Endothelial cell of hepatic sinusoid (primary cell): Measurements from ENCODE around the gene USP54.
"Not testable (repeated sequence)": the region's sequence is repeated elsewhere in the genome, so short reads cannot be mapped to it uniquely, and the experiment has no call there.

ENCODE experiments used
- in situ Hi-C: cut with HindIII; loops from 2 replicates; pipeline ENCODE4 v1.10.0; 2017; ENCODE audit warnings: low sequenced_read_pairs

The USP54 gene, protein sequence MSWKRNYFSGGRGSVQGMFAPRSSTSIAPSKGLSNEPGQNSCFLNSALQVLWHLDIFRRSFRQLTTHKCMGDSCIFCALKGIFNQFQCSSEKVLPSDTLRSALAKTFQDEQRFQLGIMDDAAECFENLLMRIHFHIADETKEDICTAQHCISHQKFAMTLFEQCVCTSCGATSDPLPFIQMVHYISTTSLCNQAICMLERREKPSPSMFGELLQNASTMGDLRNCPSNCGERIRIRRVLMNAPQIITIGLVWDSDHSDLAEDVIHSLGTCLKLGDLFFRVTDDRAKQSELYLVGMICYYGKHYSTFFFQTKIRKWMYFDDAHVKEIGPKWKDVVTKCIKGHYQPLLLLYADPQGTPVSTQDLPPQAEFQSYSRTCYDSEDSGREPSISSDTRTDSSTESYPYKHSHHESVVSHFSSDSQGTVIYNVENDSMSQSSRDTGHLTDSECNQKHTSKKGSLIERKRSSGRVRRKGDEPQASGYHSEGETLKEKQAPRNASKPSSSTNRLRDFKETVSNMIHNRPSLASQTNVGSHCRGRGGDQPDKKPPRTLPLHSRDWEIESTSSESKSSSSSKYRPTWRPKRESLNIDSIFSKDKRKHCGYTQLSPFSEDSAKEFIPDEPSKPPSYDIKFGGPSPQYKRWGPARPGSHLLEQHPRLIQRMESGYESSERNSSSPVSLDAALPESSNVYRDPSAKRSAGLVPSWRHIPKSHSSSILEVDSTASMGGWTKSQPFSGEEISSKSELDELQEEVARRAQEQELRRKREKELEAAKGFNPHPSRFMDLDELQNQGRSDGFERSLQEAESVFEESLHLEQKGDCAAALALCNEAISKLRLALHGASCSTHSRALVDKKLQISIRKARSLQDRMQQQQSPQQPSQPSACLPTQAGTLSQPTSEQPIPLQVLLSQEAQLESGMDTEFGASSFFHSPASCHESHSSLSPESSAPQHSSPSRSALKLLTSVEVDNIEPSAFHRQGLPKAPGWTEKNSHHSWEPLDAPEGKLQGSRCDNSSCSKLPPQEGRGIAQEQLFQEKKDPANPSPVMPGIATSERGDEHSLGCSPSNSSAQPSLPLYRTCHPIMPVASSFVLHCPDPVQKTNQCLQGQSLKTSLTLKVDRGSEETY (N-terminal part only)

DNA sequence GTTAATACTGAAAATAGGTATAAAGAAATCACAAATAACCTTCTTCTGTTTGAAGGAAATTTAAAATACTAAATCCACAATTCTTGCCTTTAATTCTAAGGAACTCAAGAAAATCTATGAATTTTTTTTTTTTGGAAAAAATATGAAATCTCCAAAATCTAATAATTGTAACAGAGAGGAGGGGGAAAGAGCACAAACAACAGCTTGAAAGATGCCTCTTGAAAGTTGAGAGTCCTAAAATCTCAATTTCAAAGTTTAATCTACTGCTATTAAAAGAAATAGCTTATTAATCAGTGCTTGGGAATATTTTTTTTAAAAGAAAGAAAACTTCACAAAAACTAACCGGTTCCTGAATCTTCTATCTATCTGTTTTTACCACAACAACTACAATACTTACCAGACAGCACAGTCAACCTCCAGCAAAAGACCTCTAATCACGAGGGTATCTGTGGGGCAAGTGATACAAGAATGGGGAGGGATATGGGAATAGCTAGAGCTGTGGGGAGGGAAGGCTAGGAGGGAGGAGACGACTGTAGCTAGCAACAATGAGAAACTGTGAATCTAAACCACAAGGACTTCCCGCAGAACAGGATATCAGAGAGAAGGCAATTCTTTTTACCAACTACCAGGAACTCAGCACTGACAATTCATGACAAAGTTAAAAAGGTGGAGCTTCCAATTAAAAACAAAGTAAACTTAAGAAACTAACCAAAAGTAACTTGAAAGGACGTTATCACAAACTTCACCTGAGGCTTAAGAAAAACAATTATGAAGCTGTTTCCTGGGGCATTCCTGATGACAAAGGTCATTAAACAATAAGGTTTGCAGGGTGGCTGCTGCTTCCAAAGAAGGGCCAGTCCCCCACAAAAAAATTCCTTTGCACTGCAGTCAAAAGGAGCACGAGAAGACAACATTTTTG is at the start of gene USP54:
Gene USP54 (minus strand): TSS at position 462 of the 919 bp plus-strand sequence. CDS start 15,684 bp downstream, outside the sequence.
- in situ Hi-C loops = no loop called here

GRCh38 chr10:73639286-73639685 is 48.1 kb upstream of the USP54 start:
- in situ Hi-C loops = no loop called here

GRCh38 chr10:73635781-73636180 is 44.6 kb upstream of the USP54 start:
- in situ Hi-C loops = no loop called here

DNA sequence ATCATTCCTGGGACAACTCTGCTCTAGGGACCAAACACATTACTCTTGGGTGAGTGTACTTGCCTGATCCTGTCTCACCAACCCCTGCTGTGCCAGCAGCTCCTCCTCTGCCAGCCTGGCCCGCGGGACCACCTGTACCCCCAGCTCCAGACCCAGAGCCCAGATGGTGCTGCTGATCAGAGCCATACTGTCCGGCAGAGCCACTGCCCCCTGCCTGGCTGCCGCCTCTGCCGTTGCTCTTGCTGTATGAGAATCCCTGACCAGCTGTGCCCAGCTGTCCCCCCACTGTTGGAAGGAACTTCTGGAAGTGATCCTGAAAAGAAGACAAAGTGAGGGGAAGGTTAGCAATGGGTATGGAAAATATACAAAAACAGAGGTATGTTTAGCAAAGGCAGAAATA is 43.3 kb upstream of the USP54 start:
- in situ Hi-C loops = no loop called here

GRCh38 chr10:73629165-73629564 is 38.0 kb upstream of the USP54 start:
- in situ Hi-C loops = loop anchor here (5.0 to 10.0 kb wide), 3 partner anchors 57 to 124 kb away; no protein-coding TSS in a partner anchor

DNA sequence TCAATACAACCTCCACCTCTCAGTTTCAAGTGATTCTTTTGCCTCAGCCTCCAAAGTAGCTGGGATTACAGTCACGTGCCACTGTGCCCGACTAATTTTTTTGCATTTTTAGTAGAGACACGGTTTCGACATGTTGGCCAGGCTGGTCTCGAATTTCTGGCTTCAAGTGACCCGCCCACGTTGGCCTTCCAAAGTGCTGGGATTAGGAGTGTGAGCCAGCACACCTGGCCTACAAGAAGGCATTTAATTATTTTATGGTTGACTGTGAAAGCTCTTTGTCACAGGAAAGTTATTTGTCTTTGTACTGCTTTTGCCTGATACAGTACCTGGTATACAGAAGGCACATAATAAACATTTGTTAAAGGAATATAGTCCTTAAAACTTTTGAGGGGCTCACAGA is 37.3 kb upstream of the USP54 start:
- in situ Hi-C loops = loop anchor here (5.0 to 10.0 kb wide), 3 partner anchors 56 to 124 kb away; no protein-coding TSS in a partner anchor

DNA sequence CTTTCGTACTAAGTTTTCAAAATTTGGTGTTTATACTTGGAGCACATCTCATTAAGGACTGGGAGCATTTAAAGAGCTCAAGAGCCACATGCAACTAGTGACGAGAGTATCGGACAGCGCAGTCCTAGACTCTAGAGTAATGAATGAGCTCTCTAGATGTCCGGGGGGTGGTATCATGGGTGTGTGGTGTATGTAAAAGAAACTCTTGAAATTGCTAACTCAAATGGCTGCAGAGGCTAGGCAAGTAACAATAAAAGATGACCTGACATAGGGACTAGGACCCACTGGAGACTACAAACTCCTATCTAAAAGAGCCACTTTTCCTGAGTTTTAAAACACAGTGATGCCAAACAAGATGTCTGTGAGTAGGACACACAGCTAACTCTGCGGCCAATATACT is 36.2 kb upstream of the USP54 start:
- in situ Hi-C loops = loop anchor here (5.0 to 10.0 kb wide), 3 partner anchors 55 to 122 kb away; no protein-coding TSS in a partner anchor

DNA sequence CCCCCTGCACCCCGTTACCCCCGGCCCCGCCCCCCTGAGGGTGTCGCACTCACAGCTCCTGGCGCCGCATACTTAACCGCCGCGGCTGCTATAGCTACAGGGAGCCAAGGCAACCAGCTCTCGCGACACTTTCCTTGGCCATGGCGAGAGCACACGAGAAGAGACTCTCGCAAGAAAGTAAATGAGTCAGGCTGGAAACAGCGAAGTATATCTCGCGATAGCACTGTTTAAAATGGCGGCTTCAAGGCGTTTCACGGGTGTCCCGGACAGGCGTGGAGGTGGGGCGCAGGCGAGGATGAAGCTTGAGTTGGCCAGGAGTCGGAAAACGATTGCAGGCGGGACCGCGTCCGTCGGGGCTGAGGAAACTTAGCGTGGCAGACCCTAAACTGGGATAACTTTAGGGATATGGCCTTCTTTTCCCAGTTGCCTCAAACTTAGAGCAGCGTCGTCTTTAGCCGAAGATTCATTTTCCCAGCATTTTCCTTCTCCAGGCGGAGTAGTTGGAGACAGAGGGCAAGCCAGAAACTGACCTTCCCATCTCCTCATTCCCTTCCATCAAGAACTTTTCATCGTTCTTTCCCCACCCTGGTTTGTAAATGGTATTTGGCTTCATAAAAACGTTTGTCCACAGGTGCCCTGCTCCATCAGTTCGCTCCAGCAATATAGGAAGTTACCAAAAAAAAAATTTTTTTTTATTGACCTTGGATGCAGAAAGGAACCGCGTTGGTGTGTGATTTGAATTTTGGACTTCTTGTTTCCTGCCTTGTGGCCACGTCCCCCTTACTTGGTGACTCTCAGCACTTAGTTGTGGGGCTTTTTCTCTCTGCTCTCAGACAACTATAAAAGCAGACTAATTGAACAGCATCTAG is 35.0 kb upstream of the USP54 start:
- in situ Hi-C loops = loop anchor here (5.0 to 10.0 kb wide), 3 partner anchors 54 to 121 kb away; no protein-coding TSS in a partner anchor

DNA sequence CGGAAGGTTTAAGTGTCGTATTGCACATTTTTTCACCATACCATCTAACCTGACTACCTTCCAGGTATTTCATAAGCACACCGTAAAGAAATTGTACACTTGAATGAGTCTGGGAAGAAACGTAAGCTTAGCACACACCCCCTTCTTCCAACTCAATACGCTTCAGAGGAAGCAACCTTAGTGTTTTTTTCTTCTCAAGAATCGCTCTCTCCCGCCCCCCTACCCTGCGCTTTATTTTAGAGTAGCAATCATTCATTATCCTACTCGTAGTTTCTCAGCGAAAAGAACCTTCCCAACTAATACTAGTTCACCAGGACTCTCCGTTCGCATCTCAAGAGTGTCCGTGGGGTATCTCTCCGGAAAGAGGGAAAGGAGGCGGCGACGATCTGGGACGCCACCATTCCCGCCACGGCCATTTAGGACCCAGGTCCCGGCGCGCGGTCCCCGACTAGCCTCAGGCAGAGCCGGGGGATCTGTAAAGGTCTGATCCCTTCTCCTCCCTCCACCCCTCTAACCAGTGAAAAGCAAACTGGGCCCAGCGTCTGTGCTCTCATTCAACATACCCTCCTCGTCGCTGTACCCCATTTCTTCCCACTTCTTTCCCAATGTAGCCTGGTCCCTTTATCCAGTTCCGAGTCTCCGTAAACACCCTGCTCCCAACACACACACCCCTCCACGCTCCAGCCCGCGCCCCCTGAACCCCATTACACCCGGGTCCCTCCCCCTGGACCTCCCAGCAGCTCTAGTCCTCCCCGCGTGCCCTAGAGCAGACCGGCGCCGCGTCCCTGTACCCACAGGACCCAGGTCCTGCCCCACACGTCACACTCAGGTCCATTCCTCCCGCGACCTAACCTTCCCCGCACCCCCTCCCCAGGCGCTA is 34.1 kb upstream of the USP54 start:
- in situ Hi-C loops = loop anchor here (5.0 to 10.0 kb wide), 3 partner anchors 53 to 120 kb away; no protein-coding TSS in a partner anchor

DNA sequence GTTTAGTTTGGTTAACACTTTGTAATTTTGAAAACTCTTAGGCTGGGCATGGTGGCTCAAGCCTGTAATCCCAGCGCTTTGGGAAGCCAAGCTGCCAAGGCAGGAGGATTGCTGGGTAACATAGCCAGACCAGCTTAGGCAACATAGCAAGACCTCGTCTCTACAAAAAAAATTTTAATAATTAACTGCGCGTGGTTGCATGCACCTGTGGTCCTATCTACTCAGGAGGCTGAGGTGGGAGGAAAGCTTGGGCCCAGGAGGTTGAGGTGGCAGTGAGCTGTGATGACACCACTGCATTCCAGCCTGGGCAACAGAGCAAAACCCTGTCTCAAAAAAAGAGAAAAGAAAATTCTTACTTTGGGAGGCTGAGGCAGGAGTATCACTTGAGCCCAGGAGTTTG is 31.9 kb upstream of the USP54 start:
- in situ Hi-C loops = loop anchor here (10.0 kb wide), 2 partner anchors 88 to 118 kb away; no protein-coding TSS in a partner anchor

DNA sequence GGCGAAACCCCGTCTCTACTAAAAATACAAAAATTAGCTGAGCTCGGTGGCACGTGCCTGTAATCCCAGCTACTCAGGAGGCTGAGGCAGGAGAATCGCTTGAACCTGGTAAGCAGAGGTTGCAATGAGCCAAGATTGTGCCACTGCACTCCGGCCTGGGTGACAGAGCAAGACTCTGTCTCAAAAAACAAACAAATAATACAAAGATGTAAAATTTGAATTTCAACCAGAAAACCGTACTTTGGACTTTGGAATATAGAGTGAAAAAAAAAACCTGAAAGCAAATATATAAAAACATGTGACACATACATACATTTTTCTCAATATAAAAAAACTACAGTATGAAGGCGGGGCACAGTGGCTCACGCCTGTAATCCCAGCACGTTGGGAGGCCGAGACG is 29.8 kb upstream of the USP54 start:
- in situ Hi-C loops = loop anchor here (10.0 kb wide), 2 partner anchors 86 to 116 kb away; no protein-coding TSS in a partner anchor

DNA sequence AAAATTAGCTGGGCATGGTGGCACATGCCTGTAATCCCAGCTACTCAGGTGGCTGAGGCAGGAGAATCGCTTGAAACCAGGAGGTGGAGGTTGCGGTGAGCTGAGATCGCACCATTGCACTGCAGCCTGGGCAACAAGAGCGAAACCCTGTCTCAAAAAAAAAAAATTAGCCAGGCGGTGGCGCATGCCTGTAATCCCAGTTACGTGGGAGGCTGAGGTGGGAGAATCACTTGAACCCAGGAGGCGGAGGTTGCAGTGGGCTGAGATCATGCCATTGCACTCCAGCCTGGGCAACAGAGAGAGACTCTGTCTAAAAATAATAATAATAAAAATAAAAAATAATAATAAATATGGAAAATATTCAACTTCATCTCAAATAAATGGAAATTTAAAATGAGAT is 26.0 kb upstream of the USP54 start:
- in situ Hi-C loops = not testable (repeated sequence)

DNA sequence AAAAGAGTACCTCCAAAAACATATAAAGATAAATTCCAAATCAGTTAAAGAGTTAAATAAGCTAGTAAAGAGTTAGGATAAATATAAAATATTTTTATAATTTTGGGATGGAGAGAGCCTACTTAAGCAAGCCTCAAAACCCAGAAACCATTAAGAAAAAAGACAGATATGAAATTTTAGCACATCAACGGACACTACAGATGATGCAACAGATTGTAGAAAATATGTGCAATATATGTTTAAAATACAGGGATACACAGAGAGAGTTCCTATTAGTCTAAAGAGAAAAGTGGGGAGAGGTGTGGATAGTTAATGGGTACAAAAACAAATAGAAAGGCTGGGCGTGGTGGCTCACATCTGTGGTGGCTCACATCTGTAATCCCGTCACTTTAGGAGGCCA is 23.6 kb upstream of the USP54 start:
- in situ Hi-C loops = no loop called here

GRCh38 chr10:73609116-73609515 is 18.0 kb upstream of the USP54 start:
- in situ Hi-C loops = no loop called here

DNA sequence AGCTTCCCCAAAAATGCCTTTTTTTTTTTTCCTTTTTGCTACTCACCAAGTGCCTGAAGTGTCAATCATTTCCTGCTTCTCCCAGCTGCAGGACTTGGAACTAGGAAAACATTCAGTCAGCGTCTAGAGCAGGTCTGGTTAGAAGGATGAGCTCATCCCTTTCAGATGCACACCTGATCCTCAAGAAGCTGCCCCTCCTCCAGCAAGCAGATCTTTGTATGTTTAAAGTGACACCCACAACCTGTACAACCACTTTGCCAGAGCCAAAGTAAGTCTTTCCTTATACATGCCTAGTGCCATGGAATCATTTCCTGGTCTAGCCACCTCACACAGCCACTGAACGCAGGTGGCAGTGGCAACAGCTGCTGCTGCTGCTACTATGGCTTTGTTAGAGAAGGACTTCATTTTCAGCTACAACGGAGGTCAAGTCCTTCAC is 10.4 kb upstream of the USP54 start:
- in situ Hi-C loops = no loop called here

GRCh38 chr10:73597346-73597745 is 6.2 kb upstream of the USP54 start:
- in situ Hi-C loops = no loop called here

- in situ Hi-C loops = no loop called here
Measured at GRCh38 chr10:73593812-73594211, 2.7 kb upstream of the USP54 start.

DNA sequence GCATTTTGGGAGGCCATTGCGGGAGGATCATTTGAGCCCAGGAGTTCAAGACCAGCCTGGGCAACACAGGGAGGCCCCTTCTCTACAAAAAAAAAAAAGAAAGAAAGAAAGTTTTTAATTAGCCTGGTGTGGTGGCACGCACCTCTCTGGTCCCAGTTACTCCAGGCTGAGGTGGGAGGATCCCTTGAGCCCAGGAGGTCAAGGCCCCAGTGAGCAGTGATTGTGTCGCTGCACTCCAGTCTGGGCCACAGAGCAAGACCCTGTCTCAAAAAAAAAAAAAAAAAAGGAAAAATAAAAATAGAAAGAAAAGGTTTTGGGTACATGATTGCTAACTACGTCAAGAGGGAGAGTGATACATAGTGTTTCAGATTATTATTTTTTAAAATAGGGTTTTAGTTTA is 2.0 kb upstream of the USP54 start:
- in situ Hi-C loops = no loop called here
